GM18498 (cell line): ENCODE results near the gene GAGE2A.
"Not testable (repeated sequence)": the region's sequence is repeated elsewhere in the genome, so short reads cannot be mapped to it uniquely, and the experiment has no call there.

ENCODE experiments used
- ATAC-seq: cut with Tn5 transposase; IDR thresholded peaks from one replicate; pipeline ENCODE4 v1.9.1; 2021; ENCODE audit warnings: mild to moderate bottlenecking, moderate library complexity; ENCODE audit not compliant: unreplicated experiment

GAGE2A gene

GRCh38 chrX:49589196-49589595, at the start of gene GAGE2A:
TSS of gene GAGE2A (plus strand) at chrX:49589496. CDS start at chrX:49590651, 1,155 bp downstream.
- not testable (repeated sequence) for ATAC-seq

GRCh38 chrX:49541433-49541832, 47.9 kb upstream of the GAGE2A start, which contains the start of gene GAGE12D:
TSS of gene GAGE12D (plus strand) at chrX:49541733. CDS start at chrX:49542888, 1,155 bp downstream.
- not testable (repeated sequence) for ATAC-seq

- not testable (repeated sequence) for ATAC-seq
These were observed 38.3 kb upstream of the GAGE2A start, which contains the start of gene GAGE12E for GRCh38 chrX:49550989-49551388. TSS of gene GAGE12E (plus strand) at chrX:49551289. CDS start at chrX:49552444, 1,155 bp downstream.

GRCh38 chrX:49560542-49560941, 28.8 kb upstream of the GAGE2A start, which contains the start of gene GAGE12F:
TSS of gene GAGE12F (plus strand) at chrX:49560842. CDS start at chrX:49561997, 1,155 bp downstream.
- ATAC-seq = not testable (repeated sequence)

GRCh38 chrX:49568728-49569127, 20.6 kb upstream of the GAGE2A start:
- not testable (repeated sequence) for ATAC-seq

- not testable (repeated sequence) for ATAC-seq
These were observed 20.1 kb upstream of the GAGE2A start for GRCh38 chrX:49569152-49569551.

- not testable (repeated sequence) for ATAC-seq
These were observed 19.2 kb upstream of the GAGE2A start, which contains the start of gene GAGE12G for GRCh38 chrX:49570100-49570499. TSS of gene GAGE12G (plus strand) at chrX:49570400. CDS start at chrX:49571555, 1,155 bp downstream.

- not testable (repeated sequence) for ATAC-seq
These were observed 9.6 kb upstream of the GAGE2A start, which contains the start of gene GAGE12H for GRCh38 chrX:49579649-49580048. TSS of gene GAGE12H (plus strand) at chrX:49579949. CDS start at chrX:49581104, 1,155 bp downstream.

GRCh38 chrX:49589769-49590478, 628 bp downstream of the GAGE2A start:
- ATAC-seq = not testable (repeated sequence)

- not testable (repeated sequence) for ATAC-seq
These were observed 1.2 kb downstream of the GAGE2A start for GRCh38 chrX:49590488-49590887.

GRCh38 chrX:49598720-49599119, 9.4 kb downstream of the GAGE2A start, which contains the start of gene GAGE1:
TSS of gene GAGE1 (plus strand) at chrX:49599020. CDS start at chrX:49600175, 1,155 bp downstream.
- not testable (repeated sequence) for ATAC-seq

GRCh38 chrX:49610718-49611310, 21.5 kb downstream of the GAGE2A start:
- no peak for ATAC-seq

GRCh38 chrX:49618574-49618973, 29.3 kb downstream of the GAGE2A start:
- ATAC-seq = no peak

- no peak for ATAC-seq
These were observed 37.9 kb downstream of the GAGE2A start for GRCh38 chrX:49627086-49627777.

- ATAC-seq = no peak
These were observed 55.8 kb downstream of the GAGE2A start for GRCh38 chrX:49644991-49645637.
